Measurements from ENCODE around the gene PCCA.

- TF ChIP-seq POLR2A (IDR thresholded peaks at IDR 0.05) = no peak
- no peak for TF ChIP-seq CTCF (IDR thresholded peaks at IDR 0.05)
Observed at GRCh38 chr13:100534147-100534843, 445.4 kb downstream of the PCCA start.
